Measurements from ENCODE around the gene GIMD1.
A peak's percentile ranks its signal among the peaks of the same experiment; 100 is the strongest.

GIMD1 gene

GRCh38 chr4:106351016-106351415 is 17.6 kb downstream of the GIMD1 start:
- TF ChIP-seq CTCF (IDR thresholded peaks at IDR 0.05; ENCODE audit: insufficient read depth, low read depth, low read length, missing control alignments), result no peak
- no peak overlapping the region for H3K4me3 ChIP-seq (ENCODE audit: low read length)
- DNase-seq (ENCODE audit: low read depth), result peak; percentile 61

GRCh38 chr4:106347167-106347566 is 21.4 kb downstream of the GIMD1 start:
- TF ChIP-seq CTCF (IDR thresholded peaks at IDR 0.05; ENCODE audit: insufficient read depth, low read depth, low read length, missing control alignments), result no peak
- no peak overlapping the region for H3K4me3 ChIP-seq (ENCODE audit: low read length)

GRCh38 chr4:106344647-106344970 is 24.0 kb downstream of the GIMD1 start:
- H3K4me3 ChIP-seq (ENCODE audit: low read length), result no peak overlapping the region
- no peak for TF ChIP-seq CTCF (IDR thresholded peaks at IDR 0.05; ENCODE audit: insufficient read depth, low read depth, low read length, missing control alignments)
- peak; percentile 14 for DNase-seq (ENCODE audit: low read depth)

More at GRCh38 chr4:106347167-106347566, 21.4 kb downstream of the GIMD1 start:
- no peak for DNase-seq (ENCODE audit: low read depth)

- DNase-seq (ENCODE audit: low read depth), result no peak
- TF ChIP-seq CTCF (IDR thresholded peaks at IDR 0.05; ENCODE audit: insufficient read depth, low read depth, low read length, missing control alignments), result no peak
- H3K4me3 ChIP-seq (ENCODE audit: low read length), result no peak overlapping the region
Measured at GRCh38 chr4:106343865-106344646, 24.5 kb downstream of the GIMD1 start.

GRCh38 chr4:106340774-106341173 is 27.8 kb downstream of the GIMD1 start:
- TF ChIP-seq CTCF (IDR thresholded peaks at IDR 0.05; ENCODE audit: insufficient read depth, low read depth, low read length, missing control alignments), result no peak
- no peak overlapping the region for H3K4me3 ChIP-seq (ENCODE audit: low read length)
- no peak for DNase-seq (ENCODE audit: low read depth)

- DNase-seq (ENCODE audit: low read depth), result no peak
- no peak overlapping the region for H3K4me3 ChIP-seq (ENCODE audit: low read length)
- TF ChIP-seq CTCF (IDR thresholded peaks at IDR 0.05; ENCODE audit: insufficient read depth, low read depth, low read length, missing control alignments), result no peak
Measured at GRCh38 chr4:106339431-106339830, 29.1 kb downstream of the GIMD1 start.

- no peak for TF ChIP-seq CTCF (IDR thresholded peaks at IDR 0.05; ENCODE audit: insufficient read depth, low read depth, low read length, missing control alignments)
- no peak for DNase-seq (ENCODE audit: low read depth)
- no peak overlapping the region for H3K4me3 ChIP-seq (ENCODE audit: low read length)
Measured at GRCh38 chr4:106338671-106339070, 29.9 kb downstream of the GIMD1 start.

Data from epithelial cell of esophagus (primary cell).